Parathyroid adenoma (tissue), 2 donors: ENCODE data around the gene RDH13.
A peak's percentile ranks its signal among the peaks of the same experiment; 100 is the strongest.

ENCODE experiments used
- H2AFZ ChIP-seq: fragments of 300-600 bp; sonication (generic); one replicate; pipeline ENCODE4 v1.7.0; 2017; ENCODE audit warnings: antibody characterized with exemption, mild to moderate bottlenecking
- H3K27ac ChIP-seq: fragments of 300-600 bp; sonication (generic); one replicate; pipeline ENCODE4 v1.7.0; 2017
- H3K27me3 ChIP-seq: fragments of 300-600 bp; sonication (generic); one replicate; pipeline ENCODE4 v1.7.0; 2017; ENCODE audit warnings: low read length; ENCODE audit not compliant: control insufficient read depth, insufficient read depth
- H3K36me3 ChIP-seq: fragments of 300-600 bp; sonication (generic); one replicate; pipeline ENCODE4 v1.7.0; 2017; ENCODE audit warnings: low read length; ENCODE audit not compliant: control insufficient read depth, insufficient read depth
- H3K4me1 ChIP-seq: fragments of 300-600 bp; sonication (generic); one replicate; pipeline ENCODE4 v1.7.0; 2017; ENCODE audit warnings: control low read depth
- H3K4me2 ChIP-seq: fragments of 300-600 bp; sonication (generic); one replicate; pipeline ENCODE4 v1.7.0; 2017; ENCODE audit warnings: low read length
- H3K4me3 ChIP-seq: fragments of 300-600 bp; sonication (generic); one replicate; pipeline ENCODE4 v1.7.0; 2017; ENCODE audit warnings: low read depth, low read length
- H3K79me2 ChIP-seq: fragments of 300-600 bp; sonication (generic); one replicate; pipeline ENCODE4 v1.7.0; 2017; ENCODE audit warnings: control low read depth
- H3K9ac ChIP-seq: fragments of 300-600 bp; sonication (generic); one replicate; pipeline ENCODE4 v1.7.0; 2017; ENCODE audit warnings: mild to moderate bottlenecking
- H3K9me3 ChIP-seq: fragments of 300-600 bp; sonication (generic); one replicate; pipeline ENCODE4 v1.7.0; 2017; ENCODE audit warnings: low read length; ENCODE audit not compliant: control insufficient read depth
- CTCF ChIP-seq: fragments of 300-600 bp; sonication (generic); IDR thresholded peaks from one replicate; pipeline ENCODE4 v1.7.0; 2017; ENCODE audit warnings: antibody characterized with exemption, mild to moderate bottlenecking
- donor health status: primary hyperparathyroidism.

RDH13 gene

GRCh38 chr19:55088021-55088451 lies 25.1 kb upstream of the RDH13 start:
- Histone ChIP-seq H3K79me2 (no peaks in the 10 kb centered on the region), H3K9me3 (no peaks in the 10 kb centered on the region), H2AFZ (no peak overlapping the region), H3K4me1 (no peaks in the 10 kb centered on the region), H3K9ac (no peak overlapping the region), H3K36me3 (no peaks in the 10 kb centered on the region), H3K27me3 (no peaks in the 10 kb centered on the region), H3K4me2 (peak overlapping the region; percentile 26), H3K4me3 (no peak overlapping the region), H3K27ac (peak overlapping the region; percentile 37)
- TF ChIP-seq CTCF = no peak

GRCh38 chr19:55087542-55087901 lies 24.6 kb upstream of the RDH13 start:
- H3K9ac ChIP-seq = no peak overlapping the region
- H3K4me1 ChIP-seq = no peaks in the 10 kb centered on the region
- no peaks in the 10 kb centered on the region for H3K79me2 ChIP-seq
- no peak overlapping the region for H3K27ac ChIP-seq
- no peak for TF ChIP-seq CTCF
- no peak overlapping the region for H2AFZ ChIP-seq
- H3K4me3 ChIP-seq = no peak overlapping the region
- no peaks in the 10 kb centered on the region for H3K9me3 ChIP-seq
- no peaks in the 10 kb centered on the region for H3K36me3 ChIP-seq
- no peaks in the 10 kb centered on the region for H3K27me3 ChIP-seq
- peak overlapping the region; percentile 57 for H3K4me2 ChIP-seq

GRCh38 chr19:55086730-55087541 lies 24.0 kb upstream of the RDH13 start:
- H3K27ac ChIP-seq = no peak overlapping the region
- H3K4me1 ChIP-seq = no peaks in the 10 kb centered on the region
- no peak overlapping the region for H3K4me3 ChIP-seq
- H3K9me3 ChIP-seq = no peaks in the 10 kb centered on the region
- H3K79me2 ChIP-seq = no peaks in the 10 kb centered on the region
- H3K4me2 ChIP-seq = peak overlapping the region; percentile 57
- H2AFZ ChIP-seq = no peak overlapping the region
- TF ChIP-seq CTCF = no peak
- no peaks in the 10 kb centered on the region for H3K36me3 ChIP-seq
- H3K9ac ChIP-seq = no peak overlapping the region
- H3K27me3 ChIP-seq = no peaks in the 10 kb centered on the region

GRCh38 chr19:55085923-55086715 lies 23.2 kb upstream of the RDH13 start:
- Histone ChIP-seq H3K27me3 (no peaks in the 10 kb centered on the region), H3K27ac (no peak overlapping the region)

More at GRCh38 chr19:55085923-55086715, 23.2 kb upstream of the RDH13 start:
- Histone ChIP-seq H3K4me3 (no peak overlapping the region), H3K36me3 (no peaks in the 10 kb centered on the region), H2AFZ (no peak overlapping the region), H3K9me3 (no peaks in the 10 kb centered on the region), H3K4me2 (no peak overlapping the region), H3K79me2 (no peaks in the 10 kb centered on the region), H3K9ac (no peak overlapping the region), H3K4me1 (no peaks in the 10 kb centered on the region)
- TF ChIP-seq CTCF = no peak
